Muscle of back (tissue), 13 donors: ENCODE results near the gene SLC25A14. TPM values are rescaled to one million over a fixed set of nuclear protein-coding genes. Genes with fewer than 3 reads are reported as not detected.
"Not testable (repeated sequence)": the region's sequence is repeated elsewhere in the genome, so short reads cannot be mapped to it uniquely, and the experiment has no call there.

Experiments used
- DNase-seq, 3 donors: peaks; one replicate each; pipeline versions ENCODE4 v3.0.0 to v3.0.0-alpha.2; 2013
- long read RNA-seq, 9 donors: transcript quantifications; one replicate each; lab custom pipeline, GENCODE V29; 2026
- polyA plus RNA-seq, 10 donors: library from polyadenylated mRNA; unstranded; fragments of 120-200 nt; gene quantifications; one replicate each; pipeline ENCODE4 v1.2.1, GENCODE V29; 2013; ENCODE audit not compliant: insufficient read length in 10 of 10

SLC25A14 gene, protein sequence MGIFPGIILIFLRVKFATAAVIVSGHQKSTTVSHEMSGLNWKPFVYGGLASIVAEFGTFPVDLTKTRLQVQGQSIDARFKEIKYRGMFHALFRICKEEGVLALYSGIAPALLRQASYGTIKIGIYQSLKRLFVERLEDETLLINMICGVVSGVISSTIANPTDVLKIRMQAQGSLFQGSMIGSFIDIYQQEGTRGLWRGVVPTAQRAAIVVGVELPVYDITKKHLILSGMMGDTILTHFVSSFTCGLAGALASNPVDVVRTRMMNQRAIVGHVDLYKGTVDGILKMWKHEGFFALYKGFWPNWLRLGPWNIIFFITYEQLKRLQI
- 10 to 100 TPM in 4 of 10 donors, 1 to 10 TPM in 6; 7.8 to 17.1 (median 9.6) TPM for polyA plus RNA-seq
- long read RNA-seq, donor 1, partial matches to known transcripts, result 0 of 2 reads
- long read RNA-seq, donor 1, other reads (novel, unspliced or antisense), result 0 of 2 reads
- long read RNA-seq, donor 2, partial matches to known transcripts, result 0 of 1 reads
- long read RNA-seq, donor 2, other reads (novel, unspliced or antisense), result 0 of 1 reads
- long read RNA-seq, donor 3, result 0 reads
- long read RNA-seq, donor 4, partial matches to known transcripts, result 0 of 4 reads
- long read RNA-seq, donor 4, other reads (novel, unspliced or antisense), result 0 of 4 reads
- long read RNA-seq, donor 5, partial matches to known transcripts, result 0 of 1 reads
- long read RNA-seq, donor 5, other reads (novel, unspliced or antisense), result 0 of 1 reads
- long read RNA-seq, donor 6, result 0 reads
- long read RNA-seq, donor 7, result 0 reads
- long read RNA-seq, donor 8, result 0 reads
- long read RNA-seq, donor 9, result 0 reads

DNA sequence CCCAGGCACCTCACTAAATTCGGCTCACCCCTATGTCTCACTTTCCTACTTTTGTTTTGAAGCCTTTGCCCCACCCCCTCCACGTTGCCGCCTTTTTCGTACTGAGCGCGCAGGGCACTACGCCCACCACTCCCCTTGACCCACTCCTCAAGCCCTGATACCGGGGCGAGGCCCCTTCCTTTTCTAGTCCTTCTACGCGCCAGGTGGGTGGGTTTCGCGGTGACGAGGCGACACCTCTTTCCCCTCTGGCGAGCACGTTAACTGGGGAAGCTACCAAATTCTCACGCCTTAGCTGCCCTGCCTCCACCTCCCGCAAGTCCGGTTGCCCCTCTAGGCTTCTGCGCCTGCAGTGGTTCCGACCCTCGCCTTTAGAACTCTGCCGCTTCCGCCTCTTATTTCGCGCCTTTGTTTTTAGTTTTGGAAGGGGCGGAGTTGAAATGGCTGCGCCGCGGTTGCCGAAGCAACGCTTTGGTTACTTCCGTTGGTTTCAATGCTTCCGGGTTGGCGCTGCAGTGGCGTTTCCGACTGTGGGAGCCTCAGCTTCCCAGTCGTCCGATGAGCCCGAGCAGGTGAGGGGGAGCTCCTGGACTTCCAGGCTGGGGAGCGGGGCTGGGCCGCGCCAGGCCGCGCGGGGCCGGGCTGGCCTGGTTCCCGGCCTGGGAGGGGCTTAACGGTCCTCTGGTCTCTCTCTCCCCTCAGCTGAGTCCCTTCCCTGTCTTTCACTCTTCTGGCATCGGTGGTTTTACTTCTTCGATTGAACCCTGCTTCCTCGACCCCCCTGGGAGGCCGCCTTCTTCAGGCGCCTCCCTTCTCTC is at the start of gene SLC25A14:
Gene SLC25A14 (plus strand): TSS at position 512 of the 815 bp plus-strand sequence. CDS start 360 bp downstream, outside the sequence.
- DNase-seq, result peak; percentile 68 to 93 (median 84)

DNA sequence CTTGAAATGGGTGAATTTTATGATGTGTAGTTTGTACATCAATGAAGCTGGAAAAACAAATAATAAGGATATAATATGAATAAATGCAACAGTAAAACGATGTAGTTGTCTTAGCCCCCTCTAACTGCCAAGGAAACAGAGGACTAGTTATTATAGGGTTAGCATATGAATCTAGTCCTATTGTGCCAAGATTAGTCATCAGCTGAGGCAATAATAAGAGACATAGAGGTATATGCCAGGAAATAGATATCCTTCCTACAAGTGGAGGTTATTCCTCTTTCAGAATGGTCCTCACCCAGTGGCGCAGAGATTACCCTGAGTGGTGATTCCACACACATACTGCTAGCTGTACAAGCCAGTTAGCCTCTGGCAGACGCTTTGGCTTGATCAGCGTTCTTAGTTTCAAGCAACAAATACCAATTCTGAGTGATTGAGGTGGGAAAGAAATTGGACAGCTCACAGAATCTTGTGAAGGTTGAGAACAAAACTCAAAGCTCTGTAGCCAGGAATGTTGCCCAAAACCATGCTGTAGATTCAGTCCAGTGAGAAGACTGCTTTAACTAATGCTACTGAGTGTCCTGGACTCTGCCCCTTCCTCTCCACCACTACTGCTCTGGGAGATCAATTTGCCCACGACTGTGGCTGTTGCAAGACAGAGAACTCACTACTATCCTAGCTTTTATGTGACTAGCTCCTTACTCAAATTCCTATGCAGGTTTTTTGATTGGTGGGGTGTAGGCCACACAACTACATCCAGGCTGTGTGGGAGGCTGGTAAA is 44.0 kb upstream of the SLC25A14 start:
- DNase-seq, result no peak

DNA sequence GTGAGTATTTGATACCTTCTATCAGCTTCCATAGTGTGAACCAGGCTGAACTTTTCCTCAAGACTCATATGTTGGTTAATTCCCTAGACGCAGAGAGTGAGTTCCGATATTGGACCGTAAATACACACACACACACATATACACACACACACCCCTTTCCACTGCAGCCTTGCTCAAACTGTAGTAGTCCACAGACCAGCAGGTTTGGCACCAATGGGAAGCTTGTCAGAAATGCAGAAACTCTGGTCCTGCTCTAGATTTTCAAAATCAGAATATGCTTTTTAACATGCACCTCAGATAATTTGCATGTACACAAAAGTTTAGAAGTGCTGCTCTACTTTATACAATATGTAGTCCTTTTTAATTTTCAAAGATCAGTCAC is 43.4 kb upstream of the SLC25A14 start:
- DNase-seq, result no peak

DNA sequence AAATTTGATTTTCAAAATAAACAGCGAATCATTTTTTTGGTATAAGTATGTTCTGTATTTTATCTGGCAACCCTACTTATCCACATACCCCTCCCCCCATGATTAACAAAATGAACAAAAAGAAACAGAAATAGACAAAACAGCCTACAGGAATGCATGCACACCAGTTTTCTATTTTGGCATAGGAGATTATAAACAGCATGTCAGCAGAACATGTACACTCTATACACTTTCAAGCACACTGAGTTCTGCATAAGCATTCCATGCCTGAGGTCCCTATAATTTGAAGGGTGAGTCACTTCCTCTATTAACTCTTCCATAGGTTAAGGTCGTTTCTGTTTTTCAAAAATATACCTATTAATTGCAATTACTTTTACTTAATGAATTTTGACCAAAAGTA is 43.0 kb upstream of the SLC25A14 start:
- DNase-seq, result no peak

DNA sequence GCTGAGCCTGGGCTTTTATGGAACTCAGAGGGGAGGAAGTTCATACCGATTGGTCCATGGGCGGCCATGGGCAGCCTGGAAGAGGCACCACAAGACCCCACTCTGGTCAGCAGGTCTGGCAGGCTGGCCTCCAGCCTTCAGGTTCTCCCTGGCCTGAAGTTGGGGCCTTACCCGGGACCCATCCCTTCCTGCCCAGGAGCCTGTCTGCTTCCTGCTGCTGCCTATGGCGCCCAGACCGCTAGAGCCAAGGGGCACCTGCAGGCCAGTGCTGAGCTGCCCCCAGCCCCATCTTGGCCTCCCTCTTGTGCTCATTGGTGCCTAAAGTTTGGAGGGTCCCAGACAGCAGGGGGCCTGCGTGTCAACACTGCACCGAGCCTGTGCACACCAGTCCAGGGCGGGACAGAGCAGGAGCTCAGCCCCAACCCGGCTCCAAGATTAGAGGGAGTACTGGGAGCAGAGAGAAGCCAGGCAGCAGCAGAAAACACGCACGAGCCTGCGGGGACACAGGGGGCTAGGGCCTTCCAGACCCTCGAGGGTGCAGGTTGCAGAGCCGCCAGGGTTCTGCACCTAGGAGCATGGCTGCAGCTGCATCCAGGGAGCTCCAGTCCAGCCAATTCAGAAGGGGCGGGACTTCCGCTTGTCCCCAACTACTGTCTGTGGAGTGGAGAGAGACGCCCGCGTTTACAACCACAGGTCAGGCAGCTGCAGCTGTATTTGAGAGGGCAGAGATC is 40.3 kb upstream of the SLC25A14 start:
- no peak for DNase-seq

DNA sequence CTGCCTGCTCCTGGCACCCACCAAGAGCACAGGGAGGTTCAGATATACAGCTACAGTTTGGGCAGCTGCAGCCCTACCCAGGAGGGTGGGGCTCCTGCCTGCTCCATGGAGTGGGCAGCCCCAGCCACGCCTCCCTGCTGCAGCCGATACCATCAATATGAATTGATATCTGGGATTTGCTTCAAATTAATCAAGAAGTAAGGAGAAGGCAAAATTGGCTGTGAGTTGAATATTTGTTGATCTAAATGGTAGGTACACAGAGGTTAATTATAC is 39.8 kb upstream of the SLC25A14 start:
- no peak for DNase-seq

DNA sequence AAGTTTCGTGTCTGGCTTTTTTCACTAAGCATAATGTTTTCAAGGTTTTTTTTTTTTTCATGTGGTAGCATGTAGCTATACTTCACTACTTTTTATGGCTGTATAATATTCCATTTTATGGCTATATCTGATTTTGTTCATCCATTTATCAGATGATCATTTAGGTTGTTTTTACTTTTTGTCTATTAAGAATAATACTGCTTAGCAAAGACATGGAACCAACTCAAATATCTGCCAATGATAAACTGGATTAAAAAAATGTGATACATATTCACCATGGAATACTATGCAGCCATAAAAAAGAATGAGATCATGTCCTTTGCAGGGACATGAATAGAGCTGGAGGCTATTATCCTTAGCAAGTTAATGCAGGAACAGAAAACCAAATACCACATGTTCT is 38.3 kb upstream of the SLC25A14 start:
- DNase-seq, result no peak

DNA sequence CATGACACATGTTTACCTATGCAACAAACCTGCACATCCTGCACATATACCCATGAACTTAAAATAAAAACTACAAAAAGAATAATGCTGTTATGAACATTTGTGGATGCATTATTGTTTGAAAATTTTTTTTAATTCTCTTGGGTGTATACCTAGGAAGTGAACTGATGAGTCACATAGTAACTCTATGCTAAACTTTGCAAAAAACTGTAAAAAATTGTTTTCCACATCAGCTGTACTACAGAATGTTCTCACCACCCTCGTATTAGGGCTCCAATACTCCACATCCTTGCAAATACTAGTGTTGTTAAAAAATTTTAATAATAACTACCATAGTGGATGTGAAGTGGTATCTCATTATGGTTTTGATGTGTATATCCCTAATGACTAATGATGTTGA is 37.7 kb upstream of the SLC25A14 start:
- no peak for DNase-seq

DNA sequence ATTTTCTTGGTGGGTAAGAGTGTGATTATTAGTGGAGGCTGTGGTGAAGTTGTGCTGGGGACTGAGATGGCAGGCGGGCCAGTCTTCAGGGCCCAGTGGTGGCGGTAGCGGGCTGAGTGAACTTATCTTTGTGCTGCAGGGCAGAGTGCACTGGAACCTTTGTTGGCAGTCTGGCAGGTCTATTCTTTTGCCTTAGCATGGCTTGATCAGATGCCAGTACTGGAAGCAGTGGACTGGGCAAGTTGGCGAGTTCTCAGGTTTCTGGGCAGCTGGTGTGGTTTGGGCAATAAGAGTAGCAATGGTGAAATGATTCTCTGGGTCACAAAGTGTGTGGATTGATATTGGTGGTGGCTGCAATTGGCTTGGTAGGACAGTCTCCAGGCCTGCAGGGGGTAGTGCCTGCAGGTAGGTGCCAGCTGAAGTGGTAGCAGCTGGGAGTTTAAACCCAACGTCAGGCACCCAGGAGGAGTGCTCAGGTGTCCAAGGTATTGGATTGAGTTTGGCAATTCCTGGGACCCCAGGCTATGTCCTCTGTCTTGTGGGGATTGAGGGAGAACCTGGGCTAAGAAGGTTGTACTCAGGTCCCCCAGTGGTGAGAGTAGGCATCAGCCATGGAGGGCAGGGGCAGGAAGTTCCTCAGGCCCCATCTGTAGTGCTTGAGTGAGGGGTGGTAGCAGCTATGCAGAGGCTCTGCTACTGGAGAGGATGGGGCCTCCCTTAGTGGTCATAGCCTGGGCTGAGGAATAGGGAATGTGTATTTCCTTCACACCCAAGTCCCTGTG is 34.9 kb upstream of the SLC25A14 start:
- DNase-seq, result no peak

DNA sequence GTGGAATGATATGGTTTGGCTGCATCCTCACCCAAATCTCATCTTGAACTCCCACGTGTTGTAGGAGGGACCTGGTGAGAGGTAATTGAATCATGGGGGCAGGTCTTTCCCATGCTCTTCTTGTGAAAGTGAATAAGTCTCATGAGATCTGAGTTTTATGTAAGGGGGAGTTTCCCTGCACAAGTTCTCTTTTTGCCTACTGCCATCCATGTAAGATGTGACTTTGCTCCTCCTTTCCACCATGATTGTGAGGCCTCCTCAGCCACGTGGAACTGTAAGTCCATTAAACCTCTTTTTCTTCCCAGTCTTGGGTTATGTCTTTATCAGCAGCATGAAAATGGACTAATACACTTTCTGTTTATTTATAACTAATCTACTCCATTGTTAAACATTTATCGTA is 19.8 kb upstream of the SLC25A14 start:
- not testable (repeated sequence) for DNase-seq

DNA sequence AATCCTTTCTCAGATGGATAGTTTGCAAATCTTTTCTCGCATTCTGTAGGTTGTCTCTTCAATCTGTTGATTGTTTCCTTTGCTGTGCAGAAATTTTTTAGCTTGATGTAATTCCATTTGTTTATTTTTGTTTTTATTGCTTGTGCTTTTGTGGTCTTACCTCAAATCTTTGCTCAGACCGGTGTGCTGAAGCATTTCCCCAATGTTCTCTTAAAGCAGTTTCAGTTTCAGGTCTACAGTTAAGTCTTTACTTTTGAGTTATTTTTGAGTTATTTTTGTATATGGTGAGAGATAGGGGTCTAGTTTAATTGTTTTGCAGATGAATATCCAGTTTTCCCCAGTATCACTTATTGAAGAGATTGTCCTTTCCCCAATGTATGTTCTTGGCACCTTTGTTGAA is 18.2 kb upstream of the SLC25A14 start:
- no peak for DNase-seq

DNA sequence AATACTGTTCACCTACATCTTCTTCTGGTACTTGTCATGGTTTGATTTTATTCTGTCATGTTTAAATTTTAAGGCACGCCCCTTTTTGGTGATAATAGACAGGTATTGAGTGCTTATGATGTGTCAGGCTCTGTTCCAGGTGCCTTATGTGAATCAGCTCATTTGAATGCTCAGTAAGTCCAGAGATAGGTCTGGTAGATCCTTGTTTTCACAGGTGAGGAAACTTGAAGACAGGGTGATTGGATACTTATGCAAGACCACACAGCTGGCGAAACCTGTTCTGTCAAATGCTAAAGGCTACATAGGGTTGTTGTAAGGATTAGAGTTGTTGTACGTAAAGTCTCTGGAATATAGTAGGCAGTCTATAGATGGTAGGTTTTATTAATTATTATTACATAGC is 9.6 kb upstream of the SLC25A14 start:
- no peak for DNase-seq

DNA sequence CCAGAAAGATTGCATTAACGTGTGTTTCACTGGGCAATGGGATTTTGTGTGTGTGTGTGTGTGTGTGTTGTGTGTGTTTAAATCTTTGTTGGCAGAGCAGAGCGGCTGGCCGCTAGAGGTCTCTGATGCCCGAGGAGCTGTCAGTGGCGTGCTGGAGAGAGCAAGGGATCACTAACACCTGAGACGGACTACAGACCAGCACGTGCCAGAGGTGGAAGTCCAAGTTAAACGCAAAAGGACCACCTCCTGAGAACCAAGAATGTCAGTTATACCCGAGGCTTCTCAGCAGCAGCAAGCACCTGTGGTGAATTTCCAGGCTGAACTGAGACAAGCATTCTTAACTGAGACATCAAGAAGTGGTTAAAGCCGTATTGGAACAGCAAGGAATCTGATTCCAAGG is 9.0 kb upstream of the SLC25A14 start:
- DNase-seq, result peak; percentile 9 to 43 (median 16)

DNA sequence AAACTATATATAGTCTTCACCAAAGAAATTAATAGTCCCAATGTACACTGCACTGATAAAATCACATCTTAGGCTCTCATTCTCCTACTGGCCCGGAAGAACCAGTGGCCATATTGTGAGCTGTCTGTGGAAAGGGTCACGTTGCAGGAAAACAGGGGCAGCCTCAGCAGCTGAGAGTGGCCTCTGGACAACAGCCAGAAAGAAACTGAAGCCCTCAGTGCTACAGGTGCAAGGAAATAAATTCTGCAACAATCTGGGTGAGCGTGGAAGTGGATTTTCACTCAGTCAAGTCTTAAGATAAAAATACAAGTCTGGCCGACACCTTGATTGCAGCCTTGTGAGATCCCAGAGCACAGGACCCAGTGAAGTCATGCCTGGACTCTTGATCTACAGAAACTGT is 3.2 kb upstream of the SLC25A14 start:
- DNase-seq, result no peak

DNA sequence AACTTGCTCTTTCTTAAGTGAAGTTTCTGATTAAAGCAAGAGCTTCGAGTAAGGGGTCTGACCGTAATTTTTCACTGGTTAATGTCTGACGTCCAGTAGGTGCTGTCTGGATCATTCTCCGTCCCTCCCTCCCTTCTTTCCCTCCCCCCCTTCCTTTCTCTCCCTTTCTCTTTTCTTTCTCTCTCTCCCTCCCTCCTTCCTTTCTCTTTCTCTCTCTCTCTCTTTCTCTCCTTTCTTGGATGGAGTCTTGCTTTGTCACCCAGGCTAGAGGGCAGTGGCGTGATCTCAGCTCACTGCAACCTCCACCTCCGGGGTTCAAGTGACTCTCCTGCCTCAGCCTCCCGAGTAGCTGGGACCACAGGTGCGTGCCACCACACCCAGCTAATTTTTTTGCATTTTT is 850 bp upstream of the SLC25A14 start:
- DNase-seq, result not testable (repeated sequence)

DNA sequence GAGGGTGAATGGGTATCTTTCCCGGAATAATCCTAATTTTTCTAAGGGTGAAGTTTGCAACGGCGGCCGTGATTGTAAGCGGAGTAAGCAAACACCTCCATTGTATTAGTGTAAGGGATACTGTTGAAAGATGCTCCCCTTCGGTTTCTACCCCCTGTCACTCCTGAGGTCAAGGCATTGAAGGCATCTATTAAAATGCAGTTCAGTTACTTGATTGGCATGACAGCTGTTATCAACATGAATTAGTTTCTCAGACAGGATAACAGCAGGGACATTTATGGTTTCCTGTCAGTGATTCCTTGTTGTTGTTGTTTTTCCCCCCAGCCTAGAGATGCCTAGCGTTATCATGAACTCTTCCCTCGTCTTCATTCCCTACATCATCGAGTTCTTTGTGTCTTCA is 552 bp downstream of the SLC25A14 start:
- DNase-seq, result no peak

DNA sequence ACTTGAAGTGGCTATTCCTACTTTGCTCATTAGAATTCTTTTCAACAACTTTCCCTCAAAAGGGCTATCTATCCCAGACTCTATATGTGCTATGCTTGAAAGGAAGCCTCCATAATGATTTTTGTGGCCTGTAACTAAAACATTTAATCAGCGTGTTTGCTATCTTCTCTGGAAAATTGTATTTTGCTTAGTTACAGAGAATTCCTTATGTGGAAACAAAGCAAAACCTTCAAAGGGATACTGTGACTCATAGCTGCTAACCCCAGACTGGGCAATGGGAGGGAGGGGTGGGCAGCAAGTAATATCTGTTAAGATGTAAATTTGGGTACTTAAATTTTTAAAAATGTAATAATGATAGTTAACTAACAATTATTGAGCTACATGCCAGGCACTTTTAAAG is 3.7 kb downstream of the SLC25A14 start:
- DNase-seq, result no peak

DNA sequence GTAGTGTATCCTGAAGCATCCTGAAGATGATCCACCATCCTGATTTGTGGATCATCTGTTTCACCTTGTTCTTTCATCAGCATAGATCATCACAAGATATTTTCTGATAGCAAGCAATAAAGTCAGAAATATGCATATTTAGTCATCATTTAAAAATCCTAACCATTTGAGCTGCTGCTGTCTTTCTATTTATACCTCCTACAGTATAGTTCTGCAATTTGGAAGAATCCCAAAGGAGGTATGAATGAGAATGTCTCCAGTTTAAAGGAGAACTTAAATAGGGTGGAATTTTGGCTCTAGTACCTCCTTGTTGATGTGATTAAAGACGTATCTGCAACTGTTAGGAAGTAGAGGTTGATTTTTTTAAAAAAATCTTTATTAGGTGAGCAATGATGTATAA is 7.6 kb downstream of the SLC25A14 start:
- DNase-seq, result peak in 1 of 3 donors; percentile 18

DNA sequence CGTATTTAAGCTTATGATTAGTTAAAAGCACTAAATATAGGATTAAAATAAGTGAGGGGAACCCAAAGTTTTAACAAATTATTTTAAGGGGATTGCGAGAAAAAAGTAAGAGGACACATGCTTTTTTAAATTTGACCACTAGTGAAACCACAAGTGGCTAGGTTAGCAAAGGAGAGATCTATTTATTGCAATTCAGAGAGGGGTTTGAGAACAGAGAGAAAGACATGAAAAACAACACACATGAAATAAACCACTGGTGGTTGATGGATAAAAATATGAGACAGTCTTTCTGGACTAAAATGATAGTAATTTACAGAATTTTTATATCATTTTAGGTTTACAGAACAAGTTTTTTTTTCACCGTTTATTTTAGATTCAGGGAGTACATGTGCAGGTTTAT is 11.8 kb downstream of the SLC25A14 start:
- DNase-seq, result no peak

DNA sequence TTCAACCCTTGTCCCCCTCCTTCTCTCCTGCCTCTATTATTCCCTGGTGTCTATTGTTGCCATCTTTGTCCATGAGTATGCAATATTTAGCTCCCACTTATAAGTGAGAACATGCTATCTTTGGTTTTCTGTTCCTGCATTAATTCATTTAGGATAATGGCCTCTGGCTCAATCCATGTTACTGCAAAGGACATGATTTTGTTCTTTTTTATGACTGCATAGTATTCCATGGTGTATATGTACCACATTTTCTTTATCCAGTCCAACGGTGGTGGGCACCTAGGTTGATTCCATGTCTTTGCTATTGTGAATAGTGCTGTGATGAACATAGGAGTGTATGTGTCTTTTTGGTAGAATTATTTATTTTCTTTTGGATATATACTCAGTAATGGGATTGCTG is 12.3 kb downstream of the SLC25A14 start:
- not testable (repeated sequence) for DNase-seq
